H1 (cell line): ENCODE data around the gene DBNL.

Experiments used
- CBX8 ChIP-seq: fragments of 300-800, 300-1000 bp; sonication (generic); IDR thresholded peaks from 2 replicates; pipeline ENCODE4 v1.7.1; 2016; ENCODE audit warnings: low read depth, low read length, borderline replicate concordance
- CTCF ChIP-seq, 3 experiments: IDR thresholded peaks; 1 replicate in 2 of 3; 2 replicates in 1 of 3; pipeline versions ENCODE4 v1.5.1 to v1.6.1; 2011; ENCODE audit warnings: low read length in 3 of 3, mild to moderate bottlenecking in 3 of 3, inconsistent platforms in 2 of 3, low read depth in 1 of 3, moderate library complexity in 1 of 3; ENCODE audit not compliant: insufficient read depth in 1 of 3; ENCODE audit errors: control extremely low read depth in 1 of 3
- EP300 ChIP-seq, 2 experiments: IDR thresholded peaks; 1 replicate in 1 of 2; 2 replicates in 1 of 2; pipeline ENCODE4 v1.6.1; 2011 to 2012; ENCODE audit warnings: low read depth in 2 of 2, low read length in 2 of 2, mild to moderate bottlenecking in 2 of 2, borderline replicate concordance in 1 of 2, inconsistent platforms in 1 of 2, moderate library complexity in 1 of 2
- EZH2 ChIP-seq: fragments of 200-600 bp; sonication (generic); IDR thresholded peaks from 2 replicates; pipeline ENCODE4 v1.7.1; 2012; ENCODE audit warnings: low read depth, mild to moderate bottlenecking, moderate library complexity, low read length, inconsistent platforms; ENCODE audit not compliant: severe bottlenecking
- MAFK ChIP-seq: IDR thresholded peaks from 2 replicates; pipeline ENCODE4 v1.6.1; 2012; ENCODE audit warnings: low read depth, mild to moderate bottlenecking, improper control_type of control experiment, low read length
- POLR2AphosphoS5 ChIP-seq: IDR thresholded peaks from 2 replicates; pipeline ENCODE4 v1.6.1; 2011; ENCODE audit warnings: low read depth, low read length
- RBBP5 ChIP-seq: IDR thresholded peaks from 2 replicates; pipeline ENCODE4 v1.7.1; 2012; ENCODE audit warnings: low read depth, mild to moderate bottlenecking, inconsistent platforms, low read length, moderate library complexity, borderline replicate concordance
- RFX5 ChIP-seq: IDR thresholded peaks from 2 replicates; pipeline ENCODE4 v1.6.1; 2011; ENCODE audit warnings: low read depth, low read length, improper control_type of control experiment, borderline replicate concordance
- SIN3A ChIP-seq, 2 experiments: IDR thresholded peaks in 1 of 2; conservative IDR thresholded peaks in 1 of 2; 2 replicates each; pipeline ENCODE4 v1.6.1; 2011 to 2012; ENCODE audit warnings: low read length in 2 of 2, improper control_type of control experiment in 1 of 2, low read depth in 1 of 2, mild to moderate bottlenecking in 1 of 2
- SUZ12 ChIP-seq: fragments of 200-600 bp; sonication (generic); IDR thresholded peaks from 2 replicates; pipeline ENCODE4 v1.6.1; 2012; ENCODE audit warnings: mild to moderate bottlenecking, inconsistent platforms, low read length, moderate library complexity, mixed read lengths
- TCF12 ChIP-seq: IDR thresholded peaks from 2 replicates; pipeline ENCODE4 v1.6.1; 2011; ENCODE audit warnings: low read depth, mild to moderate bottlenecking, low read length

- TF ChIP-seq CTCF (IDR thresholded peaks at IDR 0.05; ENCODE audit: control extremely low read depth in 1 of 3, insufficient read depth in 1 of 3, low read depth in 1 of 3, low read length in 3 of 3) (peak in 1 of 3 experiments; percentile 3; a peak in 1 of 4 replicates), SUZ12 (no peak), EP300 (IDR thresholded peaks at IDR 0.05; ENCODE audit: borderline replicate concordance in 1 of 2, low read depth in 2 of 2, low read length in 2 of 2) (no peak), RBBP5 (no peak), EZH2 (no peak), CBX8 (no peak), POLR2AphosphoS5 (no peak), MAFK (no peak), TCF12 (no peak), SIN3A (conservative IDR thresholded peaks at IDR 0.05 in 1 of 2, IDR thresholded peaks at IDR 0.05 in 1 of 2; ENCODE audit: low read depth in 1 of 2, low read length in 2 of 2) (no peak), RFX5 (no peak)
Observed at GRCh38 chr7:44052771-44053365, 8.4 kb downstream of the DBNL start.
